Dermis blood vessel endothelial cell (primary cell): ENCODE measurements around the gene ARHGAP12. TPM values are rescaled to one million over a fixed set of nuclear protein-coding genes. Genes with fewer than 3 reads are reported as not detected.
"Not testable (repeated sequence)": the region's sequence is repeated elsewhere in the genome, so short reads cannot be mapped to it uniquely, and the experiment has no call there.

Experiments used
- DNase-seq: peaks from one replicate; pipeline ENCODE4 v3.0.0; 2010
- total RNA-seq: library from RNA; depleted of rRNA; stranded (reverse); fragments of >200 nt; gene quantifications from 2 replicates; pipeline ENCODE4 v1.2.3, GENCODE V29; 2014

Gene ARHGAP12, protein sequence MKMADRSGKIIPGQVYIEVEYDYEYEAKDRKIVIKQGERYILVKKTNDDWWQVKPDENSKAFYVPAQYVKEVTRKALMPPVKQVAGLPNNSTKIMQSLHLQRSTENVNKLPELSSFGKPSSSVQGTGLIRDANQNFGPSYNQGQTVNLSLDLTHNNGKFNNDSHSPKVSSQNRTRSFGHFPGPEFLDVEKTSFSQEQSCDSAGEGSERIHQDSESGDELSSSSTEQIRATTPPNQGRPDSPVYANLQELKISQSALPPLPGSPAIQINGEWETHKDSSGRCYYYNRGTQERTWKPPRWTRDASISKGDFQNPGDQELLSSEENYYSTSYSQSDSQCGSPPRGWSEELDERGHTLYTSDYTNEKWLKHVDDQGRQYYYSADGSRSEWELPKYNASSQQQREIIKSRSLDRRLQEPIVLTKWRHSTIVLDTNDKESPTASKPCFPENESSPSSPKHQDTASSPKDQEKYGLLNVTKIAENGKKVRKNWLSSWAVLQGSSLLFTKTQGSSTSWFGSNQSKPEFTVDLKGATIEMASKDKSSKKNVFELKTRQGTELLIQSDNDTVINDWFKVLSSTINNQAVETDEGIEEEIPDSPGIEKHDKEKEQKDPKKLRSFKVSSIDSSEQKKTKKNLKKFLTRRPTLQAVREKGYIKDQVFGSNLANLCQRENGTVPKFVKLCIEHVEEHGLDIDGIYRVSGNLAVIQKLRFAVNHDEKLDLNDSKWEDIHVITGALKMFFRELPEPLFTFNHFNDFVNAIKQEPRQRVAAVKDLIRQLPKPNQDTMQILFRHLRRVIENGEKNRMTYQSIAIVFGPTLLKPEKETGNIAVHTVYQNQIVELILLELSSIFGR
- 26.2 and 35.6 TPM in 2 replicates for total RNA-seq

DNA sequence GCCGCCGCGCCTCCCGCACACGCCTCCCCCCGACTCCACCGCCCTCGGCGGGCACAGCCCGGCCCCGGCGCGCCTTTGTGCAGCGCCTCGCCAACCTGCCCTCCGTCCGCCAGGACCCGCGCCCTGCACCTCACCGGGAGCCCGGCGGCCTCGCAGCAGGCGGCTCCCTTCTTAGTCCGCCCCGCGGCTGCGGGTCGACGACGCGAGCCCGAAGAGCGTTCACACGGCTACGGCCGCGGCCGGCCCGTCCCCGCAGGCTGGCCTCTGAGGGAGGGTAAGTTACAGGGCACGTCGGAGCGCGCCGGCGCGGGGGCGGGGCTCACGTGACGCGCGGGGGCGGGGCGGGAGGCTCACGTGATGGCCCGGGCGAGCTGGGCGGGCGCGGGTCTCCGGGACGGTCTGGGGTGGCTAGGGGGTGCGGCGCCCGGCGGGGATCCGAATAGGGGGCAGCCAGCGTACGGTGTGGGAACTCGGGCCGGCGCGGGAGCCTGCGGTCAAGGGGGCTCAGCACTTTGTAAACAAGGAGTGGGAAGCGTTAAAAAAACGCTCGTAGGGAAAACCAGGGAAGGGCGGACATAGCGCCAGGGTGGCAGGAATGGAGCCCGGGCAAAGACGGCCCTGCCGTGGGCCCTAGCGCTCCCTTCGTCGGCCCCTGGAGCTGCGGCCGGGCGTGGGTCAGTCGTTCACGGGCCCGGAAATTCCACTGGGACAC lies at the start of gene ARHGAP12:
Gene ARHGAP12, minus strand, starts transcription at position 283 of the 712 bp plus-strand sequence. CDS start 19,976 bp downstream, outside the sequence.
- DNase-seq, result peak; percentile 93

DNA sequence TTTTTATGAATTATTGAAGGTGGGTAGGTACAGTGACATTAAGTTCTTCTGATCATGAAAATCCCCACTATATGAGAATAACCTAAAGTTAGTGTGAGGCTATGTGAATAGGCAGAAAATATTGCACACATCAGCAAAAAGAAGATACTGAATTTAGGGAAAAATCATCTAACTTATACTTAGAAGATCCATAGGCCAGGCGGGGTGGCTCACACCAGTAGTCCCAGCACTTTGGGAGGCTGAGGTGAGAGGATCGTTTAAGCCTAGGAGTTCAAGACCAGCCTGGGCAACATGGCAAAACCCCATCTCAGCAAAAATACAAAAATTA lies 49.5 kb upstream of the ARHGAP12 start:
- DNase-seq, result no peak

DNA sequence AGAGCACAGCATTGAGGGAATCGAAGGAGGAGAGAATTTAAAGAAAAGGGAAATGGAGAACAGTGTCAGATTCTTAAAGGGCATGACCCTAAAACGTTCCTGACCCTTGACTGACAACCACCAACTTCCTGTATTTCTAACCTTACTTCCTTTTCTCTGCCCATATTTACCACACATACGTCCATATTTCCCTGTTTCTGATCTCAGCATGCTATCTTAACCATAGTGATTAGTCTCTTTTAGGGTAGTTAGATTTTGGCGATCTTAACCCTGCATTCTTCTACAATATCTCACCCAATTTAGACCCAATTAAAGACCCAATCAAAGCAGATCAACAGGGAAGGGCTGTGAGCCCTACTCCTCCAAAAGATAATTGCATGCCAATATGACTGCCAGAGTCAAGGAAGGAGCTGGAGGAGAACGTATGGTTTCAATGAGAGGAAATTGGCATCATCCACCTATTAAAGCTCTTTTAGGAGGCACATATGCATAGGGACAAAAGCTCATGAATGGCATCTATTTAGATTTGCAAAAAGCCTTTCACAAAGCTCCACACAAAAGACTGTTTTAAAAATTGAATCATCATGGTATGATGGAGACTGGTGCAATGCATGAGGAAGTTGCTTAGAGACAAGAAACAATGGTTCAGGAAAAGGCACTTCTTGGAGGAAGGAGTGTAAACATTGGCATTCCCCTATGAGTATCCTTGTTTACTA lies 49.0 kb upstream of the ARHGAP12 start:
- peak; percentile 89 for DNase-seq

DNA sequence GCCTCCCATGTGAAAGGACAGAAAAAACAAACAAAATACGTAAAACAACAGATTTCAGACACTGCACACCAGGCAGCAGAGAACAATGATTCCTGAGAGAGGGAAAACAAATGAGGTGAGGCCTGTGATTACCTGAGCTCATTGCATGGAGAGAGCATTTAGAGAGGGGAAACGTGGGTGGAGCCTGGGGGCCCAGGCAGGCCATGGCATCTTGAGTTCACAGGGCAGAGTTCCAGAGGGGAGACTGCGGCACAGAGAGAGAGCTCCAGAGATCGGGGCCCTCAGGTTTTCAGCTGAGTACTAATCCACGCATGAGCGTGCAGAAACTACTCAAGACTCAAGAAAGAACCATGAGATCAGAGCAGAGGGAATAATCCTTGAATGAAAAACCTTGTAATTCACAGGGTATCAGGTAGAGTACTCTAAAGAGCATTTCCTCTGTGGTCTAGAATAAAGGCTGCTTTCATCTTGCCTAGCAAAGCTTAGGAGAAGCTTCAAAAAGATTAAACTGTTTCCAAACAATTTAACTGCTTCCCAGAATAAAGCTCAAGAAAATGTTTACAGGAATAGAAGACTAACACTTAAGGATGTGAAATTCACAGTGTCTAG lies 46.6 kb upstream of the ARHGAP12 start:
- DNase-seq, result no peak

DNA sequence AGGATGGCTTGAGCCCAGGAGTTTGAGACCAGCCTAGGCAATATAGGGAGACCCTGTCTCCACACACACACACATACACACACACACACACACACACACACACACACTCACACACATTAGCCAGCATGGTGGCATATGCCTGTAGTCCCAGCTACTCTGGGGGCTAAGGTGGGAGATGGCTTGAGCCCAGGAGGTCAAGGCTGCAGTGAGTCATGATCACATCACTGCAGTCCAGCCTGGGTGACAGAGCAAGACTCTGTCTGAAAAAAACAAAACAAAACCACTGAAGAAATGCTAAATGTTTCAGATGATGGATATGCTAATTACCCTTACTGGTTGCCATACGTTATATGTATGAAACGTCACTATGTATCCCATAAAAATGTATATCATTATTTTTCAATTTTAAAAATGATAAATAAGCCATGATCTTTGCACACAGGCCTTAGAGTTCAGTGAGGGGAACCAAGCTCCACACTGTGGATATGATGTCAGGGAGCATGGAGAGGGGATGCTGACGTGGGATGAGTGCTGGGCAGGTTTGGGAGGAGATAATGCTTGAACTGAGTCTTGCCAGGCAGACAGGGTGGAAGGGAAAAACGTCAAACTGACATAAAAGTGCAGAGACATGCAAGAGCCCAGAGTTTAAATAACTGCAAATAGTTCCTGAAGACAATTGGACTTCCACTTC lies 45.9 kb upstream of the ARHGAP12 start:
- DNase-seq, result no peak

DNA sequence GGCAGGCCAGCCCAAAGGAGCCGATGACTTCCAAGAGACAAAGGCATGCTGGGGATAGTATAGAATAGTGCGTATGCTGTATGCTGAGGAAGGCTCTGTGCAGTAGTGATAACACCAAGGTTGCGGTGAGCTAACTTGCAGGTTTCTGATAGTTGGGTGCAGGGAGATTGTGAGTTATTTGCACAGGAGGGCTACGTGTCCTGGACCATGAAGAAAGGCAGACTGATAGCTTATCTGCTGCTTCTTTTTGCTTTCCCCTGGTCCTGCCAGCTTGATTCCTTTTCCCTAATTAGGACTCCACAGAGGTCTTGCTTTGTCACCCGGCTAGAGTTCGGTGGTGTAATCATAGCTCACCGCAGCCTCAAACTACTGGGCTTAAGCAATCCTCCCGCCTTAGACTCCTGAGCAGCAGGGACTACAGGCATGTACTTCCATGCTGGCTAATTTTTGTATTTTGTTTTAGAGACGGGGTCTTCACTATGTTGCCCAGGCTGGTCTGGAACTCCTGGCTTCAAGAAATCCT lies 43.9 kb upstream of the ARHGAP12 start:
- DNase-seq, result no peak

DNA sequence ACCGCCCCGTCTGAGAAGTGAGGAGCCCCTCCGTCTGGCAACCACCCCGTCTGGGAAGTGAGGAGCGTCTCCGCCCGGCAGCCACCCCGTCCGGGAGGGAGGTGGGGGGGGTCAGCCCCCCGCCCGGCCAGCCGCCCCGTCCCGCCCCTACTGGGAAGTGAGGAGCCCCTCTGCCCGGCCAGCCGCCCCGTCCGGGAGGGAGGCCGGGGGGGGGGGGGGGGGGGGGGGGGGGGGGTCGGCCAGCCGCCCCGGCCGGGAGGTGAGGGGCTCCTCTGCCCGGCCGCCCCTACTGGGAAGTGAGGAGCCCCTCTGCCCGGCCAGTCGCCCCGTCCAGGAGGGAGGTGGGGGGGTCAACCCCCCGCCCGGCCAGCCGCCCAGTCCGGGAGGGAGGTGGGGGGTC lies 41.2 kb upstream of the ARHGAP12 start:
- DNase-seq, result not testable (repeated sequence)

DNA sequence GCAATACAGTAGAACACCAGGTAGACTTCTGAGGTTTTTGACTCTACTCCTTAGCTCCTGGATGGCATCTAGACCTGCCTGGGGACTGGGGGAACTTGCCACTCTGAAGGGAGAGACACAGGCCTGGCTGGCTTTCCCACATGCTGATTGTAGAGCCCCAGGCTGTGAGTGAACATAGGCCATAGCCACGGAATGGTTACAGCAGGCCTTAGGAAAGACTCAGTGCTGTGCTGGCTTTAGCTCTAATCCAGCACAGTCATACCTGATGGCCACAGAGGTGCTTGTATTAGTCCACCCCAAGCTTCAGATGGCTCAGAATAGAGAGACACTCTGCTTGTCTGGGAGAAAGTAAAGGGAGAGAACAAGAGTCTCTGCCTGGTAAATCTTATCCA lies 35.0 kb upstream of the ARHGAP12 start:
- no peak for DNase-seq

DNA sequence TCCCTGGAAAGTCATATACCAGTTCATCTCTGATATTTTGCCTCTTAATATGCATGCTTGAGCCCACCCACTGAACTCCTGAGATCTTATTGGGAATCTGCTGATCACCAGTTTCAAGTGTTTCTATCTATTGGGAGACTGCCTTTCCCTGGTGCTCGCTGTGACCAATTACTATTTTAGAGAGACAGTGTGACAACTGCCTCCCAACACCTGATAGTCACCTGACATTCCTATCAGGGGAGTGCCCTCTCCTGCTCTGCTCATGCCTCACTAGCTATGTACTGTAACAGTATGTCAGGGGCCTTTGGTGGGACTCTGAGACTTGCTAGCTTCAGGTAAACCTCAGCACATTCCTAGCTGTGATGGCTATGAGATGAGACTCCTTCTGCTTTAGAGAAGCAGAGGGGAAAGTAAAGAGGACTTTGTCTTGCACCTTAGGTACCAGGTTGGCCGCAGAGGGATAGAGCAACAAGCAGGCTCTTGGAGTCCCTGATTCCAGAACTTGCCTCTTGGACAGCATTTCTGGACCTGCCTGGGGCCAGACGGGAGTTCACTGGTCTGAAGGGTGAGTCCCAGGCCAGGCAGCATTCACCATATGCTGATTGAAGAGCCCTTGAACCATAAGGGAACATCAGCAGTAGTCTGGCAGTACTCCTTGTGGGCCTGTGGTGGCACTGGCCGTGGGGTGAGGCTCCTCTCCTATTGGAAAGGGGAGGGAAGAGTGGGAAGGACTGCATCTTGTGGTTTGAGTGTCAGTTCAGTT lies 34.4 kb upstream of the ARHGAP12 start:
- no peak for DNase-seq

DNA sequence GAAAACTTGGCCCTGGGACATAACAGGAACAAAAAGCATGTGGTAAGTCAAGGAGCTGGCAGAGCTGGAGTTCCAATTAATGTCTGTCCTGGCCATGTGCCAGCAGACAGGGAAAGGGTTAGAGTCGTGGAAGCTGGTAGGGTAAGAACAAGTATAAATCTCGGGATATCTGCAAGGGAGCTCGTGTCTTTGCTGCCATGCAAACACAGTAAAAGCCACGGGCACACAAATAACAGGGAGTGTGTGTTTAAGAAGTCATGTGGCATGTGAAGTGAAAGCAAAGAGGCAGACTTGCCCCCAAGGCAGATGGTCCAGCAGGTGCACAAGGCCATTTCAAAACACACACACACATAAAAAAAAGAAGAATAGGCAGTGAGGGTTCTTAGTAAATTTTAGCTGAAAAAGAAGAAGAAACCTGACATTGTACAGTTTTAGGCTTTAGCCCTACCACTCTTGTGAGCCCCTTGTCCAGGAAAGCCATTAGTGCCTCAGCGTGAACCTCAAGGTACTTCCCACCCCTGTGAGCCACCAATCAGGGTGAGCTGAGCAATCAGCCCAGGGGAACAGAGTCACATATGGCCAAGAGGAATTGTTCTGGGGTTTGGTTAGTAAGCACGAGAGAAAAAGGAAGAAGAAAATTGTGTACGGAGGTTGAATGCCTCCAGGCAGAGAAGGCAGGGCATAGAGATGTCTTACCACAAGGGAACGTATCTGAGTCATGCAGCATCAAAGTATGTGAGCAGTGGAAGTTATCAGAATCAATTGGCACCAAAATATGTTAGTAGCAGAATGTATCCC lies 32.8 kb upstream of the ARHGAP12 start:
- peak; percentile 20 for DNase-seq

DNA sequence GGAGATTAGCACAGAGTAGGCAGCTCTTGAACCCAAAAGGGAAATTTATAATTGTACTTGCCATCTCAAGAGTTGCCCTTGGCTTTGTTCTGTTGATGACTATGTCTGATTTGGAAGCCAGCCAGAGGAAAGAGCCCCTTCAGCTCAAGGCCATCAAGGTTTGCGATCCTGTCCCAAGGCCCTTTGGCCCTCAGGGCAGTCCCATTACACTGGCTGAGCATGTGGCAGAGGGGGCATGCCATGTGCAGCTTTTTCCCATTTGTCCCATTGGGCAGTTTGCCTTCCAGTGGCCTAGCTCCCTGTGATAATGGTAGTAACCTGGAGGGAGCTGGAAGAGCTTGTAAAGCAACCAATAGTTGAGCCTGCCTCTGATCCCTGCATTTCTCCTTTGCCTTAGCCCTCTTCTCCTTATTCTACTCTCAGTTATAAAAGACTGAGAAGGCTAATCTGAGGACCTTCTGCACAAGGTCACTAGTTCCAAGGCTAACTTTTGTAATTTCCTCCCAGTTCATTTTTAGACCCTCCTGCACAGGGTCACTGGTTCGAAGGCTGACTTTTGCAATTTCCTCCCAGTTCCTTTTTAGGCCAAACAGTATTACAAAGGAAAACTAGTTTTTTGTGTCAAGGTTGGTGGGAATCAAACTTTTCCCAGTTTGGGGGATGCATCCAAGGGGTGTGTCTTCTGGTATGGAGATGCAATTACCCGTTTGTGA lies 31.0 kb upstream of the ARHGAP12 start:
- no peak for DNase-seq

DNA sequence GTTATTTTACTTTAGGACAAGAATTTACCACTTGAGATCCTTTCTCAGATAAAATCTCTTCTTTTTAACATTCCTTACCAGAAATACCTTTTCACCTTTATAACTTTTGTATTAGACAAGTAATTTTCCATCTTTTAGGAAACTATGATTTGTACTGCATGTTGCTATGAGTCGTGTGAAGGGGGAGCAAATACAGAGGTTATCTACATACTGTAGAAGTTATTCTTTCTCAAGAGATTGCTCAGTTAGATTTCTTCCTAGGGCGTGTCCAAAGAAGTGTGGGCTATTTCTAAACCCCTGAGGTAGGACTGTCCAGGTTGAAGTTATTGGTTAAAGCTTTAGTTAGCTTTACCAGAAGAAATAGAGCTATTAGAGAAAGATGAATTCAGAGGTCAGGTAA lies 30.2 kb upstream of the ARHGAP12 start:
- DNase-seq, result no peak

DNA sequence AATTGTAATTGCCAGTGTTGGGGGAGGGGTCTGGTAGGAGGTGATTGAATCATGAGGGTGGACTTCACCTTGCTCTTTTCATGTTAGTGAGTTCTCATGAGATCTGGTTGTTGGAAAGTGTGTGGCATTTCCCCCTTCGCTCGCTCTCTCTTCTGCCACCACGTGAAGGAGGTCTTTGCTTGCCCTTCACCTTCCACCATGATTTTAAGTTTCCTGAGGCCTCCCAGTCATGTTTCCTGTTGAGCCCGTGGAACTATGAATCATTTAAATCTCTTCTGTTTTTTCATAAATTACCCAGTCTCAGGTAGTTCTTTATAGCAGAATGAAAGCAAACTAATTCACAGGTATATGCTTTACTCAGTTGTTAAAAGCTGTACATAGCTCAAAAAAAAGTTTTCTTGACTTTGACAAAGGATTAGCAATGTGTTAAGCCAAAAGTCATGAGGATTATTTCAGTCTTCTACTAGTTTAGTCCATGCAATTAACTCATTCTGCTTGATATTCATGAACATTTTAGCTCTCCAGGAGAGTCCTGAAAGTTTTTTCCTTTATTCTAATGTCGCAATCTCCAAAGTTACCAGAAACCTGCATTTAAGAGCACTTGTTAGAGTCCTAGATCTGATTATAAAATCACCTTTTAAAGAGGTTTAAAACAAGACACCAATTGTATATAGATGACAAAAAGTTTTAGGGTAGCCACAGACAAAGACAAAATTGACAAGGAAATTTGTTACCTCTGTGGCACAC lies 27.7 kb upstream of the ARHGAP12 start:
- DNase-seq, result peak; percentile 58

DNA sequence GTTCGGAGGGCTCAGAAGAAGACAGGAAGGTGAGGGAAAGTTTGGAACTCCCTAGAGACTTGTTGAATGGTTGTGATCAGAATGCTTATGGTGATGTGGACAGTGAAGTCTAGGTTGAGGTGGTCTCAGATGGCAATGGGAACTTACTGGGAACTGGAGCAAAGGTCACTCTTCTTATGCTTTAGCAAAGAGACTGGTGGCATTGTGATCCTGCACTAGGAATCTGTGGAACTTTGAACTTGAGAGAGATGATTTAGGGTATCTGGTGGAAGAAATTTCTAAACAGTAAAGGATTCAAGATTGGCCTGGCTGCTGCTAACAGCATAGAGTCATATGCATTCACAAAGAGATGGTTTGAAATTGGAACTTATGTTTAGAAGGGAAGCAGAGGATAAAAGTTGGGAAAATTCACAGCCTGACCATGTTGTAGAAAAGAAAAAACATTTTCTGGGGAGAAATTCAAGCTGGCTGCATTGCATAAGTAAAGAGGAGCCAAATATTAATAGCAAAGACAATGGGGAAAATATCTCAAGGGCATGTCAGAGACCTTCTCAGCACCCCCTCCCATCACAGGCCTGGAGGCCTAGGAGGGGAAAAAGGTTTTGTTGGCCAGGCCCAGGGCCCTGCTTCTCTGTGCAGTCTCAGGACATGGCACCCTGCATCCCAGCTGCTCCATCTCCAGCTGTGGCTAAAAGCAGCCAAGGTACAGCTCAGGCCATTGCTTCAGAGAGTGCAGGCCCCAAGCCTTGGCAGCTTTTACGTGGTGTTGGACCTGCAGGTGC lies 26.0 kb upstream of the ARHGAP12 start:
- no peak for DNase-seq

DNA sequence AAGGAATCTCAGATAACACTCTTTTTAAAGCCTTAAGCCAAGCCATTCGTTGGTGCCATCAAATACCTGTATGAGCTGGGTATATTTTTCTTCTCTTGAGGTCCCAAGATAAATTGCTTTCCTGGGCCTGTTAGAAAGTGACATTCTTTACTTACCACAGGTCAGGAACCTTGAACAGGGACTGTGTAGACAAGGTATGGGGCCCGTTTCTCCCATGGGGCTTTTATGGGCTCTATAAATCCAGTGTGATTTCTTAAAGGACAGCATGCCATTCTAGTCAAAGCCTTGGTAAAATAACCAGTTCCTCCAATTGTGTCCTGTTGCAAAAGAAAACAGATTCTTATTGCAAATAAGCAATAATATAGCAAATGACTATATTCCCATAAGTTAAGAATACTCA lies 24.8 kb upstream of the ARHGAP12 start:
- DNase-seq, result no peak

DNA sequence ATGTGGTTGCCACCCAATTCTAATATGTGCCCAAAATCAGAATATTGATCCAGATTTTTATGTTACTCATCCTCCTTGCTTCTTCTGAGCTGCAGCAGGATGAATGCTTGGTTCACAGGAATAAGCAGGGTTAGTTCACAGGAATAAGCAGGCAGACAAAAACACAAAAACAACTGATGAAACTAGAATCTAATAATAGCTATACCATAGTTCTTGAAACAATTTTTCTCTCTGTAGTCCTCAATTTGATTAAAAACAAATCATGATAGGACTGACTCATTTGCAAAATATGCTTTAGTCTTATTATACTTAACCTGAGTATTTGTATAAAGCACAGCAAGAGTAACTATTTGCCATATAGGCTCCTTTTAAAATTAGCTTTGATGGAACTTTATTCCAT lies 24.4 kb upstream of the ARHGAP12 start:
- DNase-seq, result no peak

DNA sequence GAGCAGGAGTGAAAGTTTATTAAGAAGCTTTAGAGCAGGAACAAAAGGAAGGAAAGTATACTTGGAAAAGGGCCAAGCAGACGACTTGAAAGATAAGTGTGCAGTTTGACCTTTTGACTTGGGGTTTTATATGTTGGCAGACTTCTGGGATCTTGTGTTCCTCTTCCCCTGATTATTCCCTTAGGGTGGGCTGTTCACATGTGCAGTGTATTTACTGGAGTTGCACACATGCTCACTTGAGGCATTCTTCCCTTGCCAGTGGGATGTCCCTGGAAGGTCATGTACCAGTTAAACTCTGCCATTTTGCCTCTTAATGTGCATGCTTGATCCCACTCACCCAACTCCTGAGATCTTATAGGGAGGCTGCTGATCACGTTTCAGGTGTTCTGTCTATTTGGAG lies 23.4 kb upstream of the ARHGAP12 start:
- peak; percentile 38 for DNase-seq
